Measurements from ENCODE around the gene KIAA0825. TPM values are rescaled to one million over a fixed set of nuclear protein-coding genes. Genes with fewer than 3 reads are reported as not detected.

KIAA0825 gene
- total RNA-seq, 2 experiments from 2014 or later = 0.19 to 0.32 TPM

DNA sequence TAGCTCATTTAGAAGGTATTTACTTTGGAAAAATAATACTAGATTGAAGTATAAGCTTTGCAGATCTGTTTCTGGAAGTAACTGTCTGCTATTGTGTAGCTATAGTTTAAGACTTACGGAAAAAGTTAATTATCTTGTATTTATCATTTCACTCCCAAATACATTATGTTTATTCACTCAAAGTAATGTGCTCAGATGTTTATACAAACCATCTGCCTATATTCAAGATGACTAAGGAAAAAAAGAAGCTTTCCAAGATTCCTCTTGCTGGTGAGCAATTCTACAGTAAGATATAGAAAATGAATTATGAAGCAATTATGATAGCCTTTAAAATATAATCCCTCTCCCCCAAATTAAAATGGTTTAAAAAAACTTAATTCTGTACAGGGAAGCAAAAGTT lies 137.9 kb downstream of the KIAA0825 start:
- ChIA-PET CTCF (ENCODE audit: unreplicated experiment) (no interaction called here), POLR2A (no interaction called here)
- intact Hi-C loops (cut with micrococcal nuclease; ENCODE audit: unreplicated experiment) = no loop called here
- no TSS peak for BruUV-seq (replicated peaks)
- TF ChIP-seq, protein P1, sequence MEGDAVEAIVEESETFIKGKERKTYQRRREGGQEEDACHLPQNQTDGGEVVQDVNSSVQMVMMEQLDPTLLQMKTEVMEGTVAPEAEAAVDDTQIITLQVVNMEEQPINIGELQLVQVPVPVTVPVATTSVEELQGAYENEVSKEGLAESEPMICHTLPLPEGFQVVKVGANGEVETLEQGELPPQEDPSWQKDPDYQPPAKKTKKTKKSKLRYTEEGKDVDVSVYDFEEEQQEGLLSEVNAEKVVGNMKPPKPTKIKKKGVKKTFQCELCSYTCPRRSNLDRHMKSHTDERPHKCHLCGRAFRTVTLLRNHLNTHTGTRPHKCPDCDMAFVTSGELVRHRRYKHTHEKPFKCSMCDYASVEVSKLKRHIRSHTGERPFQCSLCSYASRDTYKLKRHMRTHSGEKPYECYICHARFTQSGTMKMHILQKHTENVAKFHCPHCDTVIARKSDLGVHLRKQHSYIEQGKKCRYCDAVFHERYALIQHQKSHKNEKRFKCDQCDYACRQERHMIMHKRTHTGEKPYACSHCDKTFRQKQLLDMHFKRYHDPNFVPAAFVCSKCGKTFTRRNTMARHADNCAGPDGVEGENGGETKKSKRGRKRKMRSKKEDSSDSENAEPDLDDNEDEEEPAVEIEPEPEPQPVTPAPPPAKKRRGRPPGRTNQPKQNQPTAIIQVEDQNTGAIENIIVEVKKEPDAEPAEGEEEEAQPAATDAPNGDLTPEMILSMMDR (conservative IDR thresholded peaks at IDR 0.05; ENCODE audit: low read length) = no peak
- TF ChIP-seq EZH2phosphoT487 (IDR thresholded peaks at IDR 0.05; ENCODE audit: borderline replicate concordance, low read depth, low read length) = no peak
- Histone ChIP-seq H2AFZ (ENCODE audit: low read length) (no peak overlapping the region), H3K79me2 (ENCODE audit: insufficient read depth, low read depth, low read length) (no peaks in the 10 kb centered on the region), H3K4me2 (ENCODE audit: low read length) (no peak overlapping the region), H3K36me3 (ENCODE audit: insufficient read depth, low read length) (no peaks in the 10 kb centered on the region), H3K4me3 (ENCODE audit: low read depth, low read length, poor library complexity, severe bottlenecking) (no peak overlapping the region), H4K20me1 (ENCODE audit: insufficient read depth, low read length) (no peaks in the 10 kb centered on the region), H3K9me3 (ENCODE audit: low read length) (no peaks in the 10 kb centered on the region), H3K27ac (ENCODE audit: low read depth, low read length, poor library complexity, severe bottlenecking) (no peak overlapping the region), H3K4me1 (ENCODE audit: insufficient read depth, low read length, poor library complexity, severe bottlenecking) (no peaks in the 10 kb centered on the region), H3K9me2 (ENCODE audit: insufficient read depth, low read length) (no peaks in the 10 kb centered on the region)
- DNase-seq (ENCODE audit: low spot score) = no peak

DNA sequence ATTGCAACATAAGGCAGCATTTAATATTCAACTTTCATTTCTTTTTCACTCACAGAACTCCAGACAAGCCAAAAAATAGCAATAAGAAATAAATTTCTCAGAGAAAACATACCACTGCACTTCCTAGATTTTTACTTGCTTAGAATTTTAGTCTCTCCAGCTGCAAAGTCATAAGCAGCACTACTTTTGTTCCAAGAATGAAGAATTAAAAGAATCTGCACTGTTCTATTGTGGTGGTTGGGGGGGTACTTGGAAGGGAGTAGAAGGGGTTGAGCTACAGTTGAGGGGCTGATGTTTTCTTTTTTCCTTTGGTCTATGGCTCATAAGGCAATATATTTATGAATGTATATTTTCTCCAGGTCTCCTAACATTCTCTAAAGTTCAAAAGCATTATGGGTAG lies 144.5 kb downstream of the KIAA0825 start:
- Histone ChIP-seq H3K4me2 (ENCODE audit: low read length) (no peak overlapping the region), H3K36me3 (ENCODE audit: insufficient read depth, low read length) (no peaks in the 10 kb centered on the region), H2AFZ (ENCODE audit: low read length) (no peak overlapping the region), H4K20me1 (ENCODE audit: insufficient read depth, low read length) (no peaks in the 10 kb centered on the region), H3K79me2 (ENCODE audit: insufficient read depth, low read depth, low read length) (no peaks in the 10 kb centered on the region), H3K9me2 (ENCODE audit: insufficient read depth, low read length) (no peaks in the 10 kb centered on the region), H3K9me3 (ENCODE audit: low read length) (no peaks in the 10 kb centered on the region), H3K27ac (ENCODE audit: low read depth, low read length, poor library complexity, severe bottlenecking) (no peak overlapping the region), H3K4me3 (ENCODE audit: low read depth, low read length, poor library complexity, severe bottlenecking) (no peak overlapping the region), H3K4me1 (ENCODE audit: insufficient read depth, low read length, poor library complexity, severe bottlenecking) (no peaks in the 10 kb centered on the region)
- BruUV-seq (replicated peaks) = no TSS peak
- intact Hi-C loops (cut with micrococcal nuclease; ENCODE audit: unreplicated experiment) = no loop called here
- ChIA-PET POLR2A (interaction anchor here (0.7 kb wide), 1 partner anchor 26 kb away, joined by 3 read pairs; no protein-coding TSS in a partner anchor), CTCF (ENCODE audit: unreplicated experiment) (no interaction called here)
- TF ChIP-seq, protein P1 (conservative IDR thresholded peaks at IDR 0.05; ENCODE audit: low read length) = no peak
- TF ChIP-seq EZH2phosphoT487 (IDR thresholded peaks at IDR 0.05; ENCODE audit: borderline replicate concordance, low read depth, low read length) = no peak
- DNase-seq (ENCODE audit: low spot score) = no peak

DNA sequence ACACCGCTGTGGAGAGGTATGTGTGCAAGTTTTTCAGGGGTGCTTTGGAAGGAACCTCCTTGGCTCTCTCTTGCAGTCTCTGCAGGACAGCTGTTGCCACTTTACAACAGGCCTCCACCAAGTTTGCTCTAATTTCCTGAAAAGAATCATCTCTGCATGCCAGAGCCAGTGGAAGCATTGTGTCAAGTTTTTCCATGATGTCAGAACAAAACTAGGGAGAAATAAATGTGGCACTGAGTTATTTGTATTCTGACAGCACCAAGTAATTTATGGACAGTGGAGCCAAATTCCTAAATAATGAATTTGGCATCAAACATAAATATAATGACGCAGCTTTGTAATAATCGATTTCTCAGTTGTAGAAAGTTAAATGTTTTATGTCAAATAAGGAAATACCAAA lies 146.9 kb downstream of the KIAA0825 start:
- H3K4me2 ChIP-seq (ENCODE audit: low read length) = no peak overlapping the region
- ChIA-PET CTCF (ENCODE audit: unreplicated experiment) (no interaction called here), POLR2A (no interaction called here)
- H3K9me2 ChIP-seq (ENCODE audit: insufficient read depth, low read length) = no peaks in the 10 kb centered on the region
- intact Hi-C loops (cut with micrococcal nuclease; ENCODE audit: unreplicated experiment) = no loop called here
- BruUV-seq (replicated peaks) = no TSS peak
- H3K79me2 ChIP-seq (ENCODE audit: insufficient read depth, low read depth, low read length) = no peaks in the 10 kb centered on the region
- H3K27ac ChIP-seq (ENCODE audit: low read depth, low read length, poor library complexity, severe bottlenecking) = no peak overlapping the region
- DNase-seq (ENCODE audit: low spot score) = no peak
- H3K4me1 ChIP-seq (ENCODE audit: insufficient read depth, low read length, poor library complexity, severe bottlenecking) = no peaks in the 10 kb centered on the region
- H4K20me1 ChIP-seq (ENCODE audit: insufficient read depth, low read length) = no peaks in the 10 kb centered on the region; the same call in 1 of the 2 replicates
- H3K4me3 ChIP-seq (ENCODE audit: low read depth, low read length, poor library complexity, severe bottlenecking) = no peak overlapping the region
- TF ChIP-seq EZH2phosphoT487 (IDR thresholded peaks at IDR 0.05; ENCODE audit: borderline replicate concordance, low read depth, low read length) = no peak
- TF ChIP-seq, protein P1 (conservative IDR thresholded peaks at IDR 0.05; ENCODE audit: low read length) = no peak
- H3K9me3 ChIP-seq (ENCODE audit: low read length) = no peaks in the 10 kb centered on the region
- no peak overlapping the region for H2AFZ ChIP-seq (ENCODE audit: low read length)
- no peaks in the 10 kb centered on the region for H3K36me3 ChIP-seq (ENCODE audit: insufficient read depth, low read length)
